K562 (cell line): Measurements from ENCODE around the gene OLFML2A. TPM values are rescaled to one million over a fixed set of nuclear protein-coding genes. Genes with fewer than 3 reads are reported as not detected.

Source experiments
- CEBPG ChIP-seq, 3 experiments: fragments of 200-800 bp in 1 of 3; sonication (Bioruptor generic) in 1 of 3; sonication (generic) in 1 of 3; formaldehyde crosslinking in 1 of 3; IDR thresholded peaks in 2 of 3; conservative IDR thresholded peaks in 1 of 3; 2 replicates each; pipeline versions ENCODE4 v1.6.1 to v1.8.0; 2016 to 2022; ENCODE audit warnings: missing compliant biosample characterization in 2 of 3, missing genetic modification characterization in 2 of 3, mild to moderate bottlenecking in 1 of 3, missing genetic modification reagents in 1 of 3
- DPF2 ChIP-seq: fragments of 450-650 bp; IDR thresholded peaks from 2 replicates; pipeline ENCODE4 v1.6.1; 2016
- ESRRA ChIP-seq: fragments of 450-650 bp; IDR thresholded peaks from 2 replicates; pipeline ENCODE4 v1.6.1; 2014; ENCODE audit warnings: low read depth, mild to moderate bottlenecking, moderate library complexity, borderline replicate concordance
- ETV5 ChIP-seq: sonication (generic); formaldehyde crosslinking; IDR thresholded peaks from 2 replicates; pipeline ENCODE4 v1.4.0; 2020; ENCODE audit warnings: low read depth, mild to moderate bottlenecking, missing genetic modification reagents
- KLF6 ChIP-seq: fragments of 250-450 bp; sonication (Bioruptor Pico); IDR thresholded peaks from 2 replicates; pipeline ENCODE4 v1.4.0; 2020; ENCODE audit warnings: mild to moderate bottlenecking, moderate library complexity, borderline replicate concordance
- L3MBTL2 ChIP-seq: fragments of 450-650 bp; IDR thresholded peaks from 2 replicates; pipeline ENCODE4 v1.6.1; 2016; ENCODE audit warnings: mild to moderate bottlenecking, moderate library complexity
- MAFF ChIP-seq: IDR thresholded peaks from 2 replicates; pipeline ENCODE4 v1.6.1; 2012; ENCODE audit warnings: low read length, improper control_type of control experiment
- MEF2D ChIP-seq: conservative IDR thresholded peaks from 2 replicates; pipeline ENCODE4 v1.6.1; 2016; ENCODE audit warnings: low read depth, missing genetic modification characterization, missing compliant biosample characterization
- RAD21 ChIP-seq, 2 experiments: fragments of 250-450 bp in 1 of 2; fragments of 450-650 bp in 1 of 2; sonication (Bioruptor Pico) in 1 of 2; formaldehyde crosslinking in 1 of 2; IDR thresholded peaks in 1 of 2; conservative IDR thresholded peaks in 1 of 2; 2 replicates each; pipeline versions ENCODE4 v1.4.0 to v1.8.0; 2020 to 2022; ENCODE audit warnings: mild to moderate bottlenecking in 2 of 2, moderate library complexity in 1 of 2
- RBFOX2 ChIP-seq: fragments of 200-400 bp; formaldehyde crosslinking; IDR thresholded peaks from 2 replicates; pipeline ENCODE4 v1.6.1; 2017; ENCODE audit warnings: low read depth, mild to moderate bottlenecking, low read length, moderate library complexity
- RBM17 ChIP-seq: fragments of 200-400 bp; formaldehyde crosslinking; IDR thresholded peaks from 2 replicates; pipeline ENCODE4 v1.6.1; 2017; ENCODE audit warnings: low read depth, mild to moderate bottlenecking, low read length, borderline replicate concordance
- SIN3B ChIP-seq: fragments of 450-650 bp; IDR thresholded peaks from 2 replicates; pipeline ENCODE4 v1.6.1; 2017; ENCODE audit warnings: low read depth, mild to moderate bottlenecking, moderate library complexity
- TEAD4 ChIP-seq, 2 experiments: sonication (generic) in 1 of 2; formaldehyde crosslinking in 1 of 2; IDR thresholded peaks; 2 replicates each; pipeline versions ENCODE4 v1.6.1 to v1.8.0; 2012 to 2022; ENCODE audit warnings: borderline replicate concordance in 1 of 2, inconsistent platforms in 1 of 2, low read length in 1 of 2, mild to moderate bottlenecking in 1 of 2, missing genetic modification reagents in 1 of 2
- polyA plus RNA-seq, 8 experiments: library from polyadenylated mRNA; depleted of rRNA in 4 of 8; stranded (reverse) in 5 of 8; unstranded in 3 of 8; fragments of >200 nt; fragmentation: Nextera tagmentation in 2 of 8; fragmentation: Illumina TruSeq in 1 of 8; extraction: Ambion mirVana in 2 of 8; extraction: Trizol in 1 of 8; gene quantifications; 2 replicates each; pipeline versions ENCODE4 v1.2.1 to v1.2.3, GENCODE V29; 2011 to 2014; ENCODE audit warnings: inconsistent platforms in 1 of 8, missing spikeins in 1 of 8
- total RNA-seq, 7 experiments: library from RNA; depleted of rRNA in 6 of 7; stranded (reverse); fragments of >200 nt in 6 of 7; fragmentation: Illumina TruSeq in 2 of 7; extraction: Trizol in 2 of 7; gene quantifications; 2 replicates each; pipeline versions ENCODE4 v1.2.1 to v1.2.3, GENCODE V29; 2011 to 2021; ENCODE audit warnings: low replicate concordance in 1 of 7
- TF ChIP-seq, protein P1 (sequence below), 2 experiments: fragments of 450-650 bp in 1 of 2; sonication (generic) in 1 of 2; formaldehyde crosslinking in 1 of 2; IDR thresholded peaks; 2 replicates each; pipeline versions ENCODE4 v1.7.1 to v1.9.0; 2016 to 2022; ENCODE audit warnings: inconsistent platforms in 1 of 2, mild to moderate bottlenecking in 1 of 2, missing genetic modification reagents in 1 of 2
- TF ChIP-seq, protein P2 (sequence below): sonication (generic); formaldehyde crosslinking; IDR thresholded peaks from 2 replicates; pipeline ENCODE4 v1.8.1; 2023; ENCODE audit warnings: mild to moderate bottlenecking, missing genetic modification reagents

The OLFML2A gene
- total and polyA plus RNA-seq, 9 of the 15 experiments (the other 6 are each of a cell fraction or from before 2014, with no cell fraction given), result 0.16 TPM; not detected in 8

DNA sequence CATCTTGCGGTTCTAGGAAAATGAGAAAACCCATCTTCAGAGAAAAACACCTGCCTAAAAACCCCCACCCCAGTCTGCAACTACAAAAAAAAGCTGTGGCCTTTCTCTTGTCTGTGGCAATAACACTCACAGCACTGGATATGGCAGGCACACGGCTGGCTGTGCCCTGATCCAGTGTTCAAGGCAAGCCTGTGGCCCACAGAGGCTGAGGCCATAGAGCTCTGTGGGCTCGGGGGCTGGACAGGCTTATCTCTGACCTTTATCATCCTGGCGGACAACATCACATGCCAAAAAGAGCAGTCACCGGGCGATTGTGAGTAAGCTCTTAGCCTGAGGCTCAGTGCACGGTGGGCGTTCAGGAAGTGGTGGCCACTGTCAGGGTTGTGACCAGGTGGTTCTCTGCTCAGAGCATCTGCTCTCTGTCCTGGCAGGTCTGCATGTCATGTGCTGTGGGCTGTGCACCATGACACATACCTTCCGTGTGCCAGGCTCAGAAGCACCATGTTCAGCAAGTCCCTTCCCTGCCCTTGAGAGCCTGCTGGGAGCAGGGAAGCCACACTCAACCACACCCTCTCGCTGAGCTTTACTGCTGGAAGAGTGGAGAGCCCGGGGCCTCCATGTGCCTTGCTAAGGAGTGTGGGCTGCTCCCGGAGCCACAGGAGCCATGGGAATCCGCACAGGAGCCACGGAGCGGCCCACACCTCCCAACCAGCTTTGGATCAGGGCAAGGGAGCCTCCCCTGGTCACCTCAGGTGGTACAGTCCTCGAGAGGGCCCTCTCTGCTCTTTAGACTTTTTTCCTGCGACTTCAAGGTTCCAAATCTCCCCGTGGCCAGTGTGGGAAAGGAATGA, 41.7 kb downstream of the OLFML2A start (continued):
- TF ChIP-seq SIN3B (no peak), ESRRA (peak; percentile 85), L3MBTL2 (peak; percentile 73), MEF2D (tag) (peak; percentile 59; the same call in 1 of the 2 replicates), CEBPG (CRISPR knock-in tag; IDR thresholded peaks at IDR 0.05) (no peak), CEBPG (tag; conservative IDR thresholded peaks at IDR 0.05 in 1 of 2, IDR thresholded peaks at IDR 0.05 in 1 of 2) (0 out of 4 replicates have a peak, but pooled peaks of 1 of the 2 experiments have one; percentile 8), ETV5 (CRISPR knock-in tag) (peak; percentile 31; the same call in 1 of the 2 replicates), RBFOX2 (0 out of 2 replicates have a peak, but pooled peaks have one; percentile 36), KLF6 (CRISPR knock-in tag) (0 out of 2 replicates have a peak, but pooled peaks have one; percentile 25), RAD21 (CRISPR knock-in tag; conservative IDR thresholded peaks at IDR 0.05 in 1 of 2, IDR thresholded peaks at IDR 0.05 in 1 of 2) (0 out of 4 replicates have a peak, but pooled peaks of 1 of the 2 experiments have one; percentile 9), MAFF (no peak), RBM17 (no peak), DPF2 (peak; percentile 59), TEAD4 (IDR thresholded peaks at IDR 0.05; ENCODE audit: low read length) (no peak), TEAD4 (CRISPR knock-in tag; IDR thresholded peaks at IDR 0.05; ENCODE audit: borderline replicate concordance) (no peak)
- TF ChIP-seq, protein P1, sequence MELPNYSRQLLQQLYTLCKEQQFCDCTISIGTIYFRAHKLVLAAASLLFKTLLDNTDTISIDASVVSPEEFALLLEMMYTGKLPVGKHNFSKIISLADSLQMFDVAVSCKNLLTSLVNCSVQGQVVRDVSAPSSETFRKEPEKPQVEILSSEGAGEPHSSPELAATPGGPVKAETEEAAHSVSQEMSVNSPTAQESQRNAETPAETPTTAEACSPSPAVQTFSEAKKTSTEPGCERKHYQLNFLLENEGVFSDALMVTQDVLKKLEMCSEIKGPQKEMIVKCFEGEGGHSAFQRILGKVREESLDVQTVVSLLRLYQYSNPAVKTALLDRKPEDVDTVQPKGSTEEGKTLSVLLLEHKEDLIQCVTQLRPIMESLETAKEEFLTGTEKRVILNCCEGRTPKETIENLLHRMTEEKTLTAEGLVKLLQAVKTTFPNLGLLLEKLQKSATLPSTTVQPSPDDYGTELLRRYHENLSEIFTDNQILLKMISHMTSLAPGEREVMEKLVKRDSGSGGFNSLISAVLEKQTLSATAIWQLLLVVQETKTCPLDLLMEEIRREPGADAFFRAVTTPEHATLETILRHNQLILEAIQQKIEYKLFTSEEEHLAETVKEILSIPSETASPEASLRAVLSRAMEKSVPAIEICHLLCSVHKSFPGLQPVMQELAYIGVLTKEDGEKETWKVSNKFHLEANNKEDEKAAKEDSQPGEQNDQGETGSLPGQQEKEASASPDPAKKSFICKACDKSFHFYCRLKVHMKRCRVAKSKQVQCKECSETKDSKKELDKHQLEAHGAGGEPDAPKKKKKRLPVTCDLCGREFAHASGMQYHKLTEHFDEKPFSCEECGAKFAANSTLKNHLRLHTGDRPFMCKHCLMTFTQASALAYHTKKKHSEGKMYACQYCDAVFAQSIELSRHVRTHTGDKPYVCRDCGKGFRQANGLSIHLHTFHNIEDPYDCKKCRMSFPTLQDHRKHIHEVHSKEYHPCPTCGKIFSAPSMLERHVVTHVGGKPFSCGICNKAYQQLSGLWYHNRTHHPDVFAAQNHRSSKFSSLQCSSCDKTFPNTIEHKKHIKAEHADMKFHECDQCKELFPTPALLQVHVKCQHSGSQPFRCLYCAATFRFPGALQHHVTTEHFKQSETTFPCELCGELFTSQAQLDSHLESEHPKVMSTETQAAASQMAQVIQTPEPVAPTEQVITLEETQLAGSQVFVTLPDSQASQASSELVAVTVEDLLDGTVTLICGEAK (IDR thresholded peaks at IDR 0.05), result 0 out of 2 replicates have a peak, but pooled peaks have one; percentile 25
- TF ChIP-seq, protein P1 (CRISPR knock-in tag; IDR thresholded peaks at IDR 0.05), result no peak
- TF ChIP-seq, protein P2, sequence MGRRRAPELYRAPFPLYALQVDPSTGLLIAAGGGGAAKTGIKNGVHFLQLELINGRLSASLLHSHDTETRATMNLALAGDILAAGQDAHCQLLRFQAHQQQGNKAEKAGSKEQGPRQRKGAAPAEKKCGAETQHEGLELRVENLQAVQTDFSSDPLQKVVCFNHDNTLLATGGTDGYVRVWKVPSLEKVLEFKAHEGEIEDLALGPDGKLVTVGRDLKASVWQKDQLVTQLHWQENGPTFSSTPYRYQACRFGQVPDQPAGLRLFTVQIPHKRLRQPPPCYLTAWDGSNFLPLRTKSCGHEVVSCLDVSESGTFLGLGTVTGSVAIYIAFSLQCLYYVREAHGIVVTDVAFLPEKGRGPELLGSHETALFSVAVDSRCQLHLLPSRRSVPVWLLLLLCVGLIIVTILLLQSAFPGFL, result no peak
